ENCODE measurements around the gene GLIS1. TPM values are rescaled to one million over a fixed set of nuclear protein-coding genes. Genes with fewer than 3 reads are reported as not detected.

Gene GLIS1
- polyA plus RNA-seq, 3 donors, result not detected

DNA sequence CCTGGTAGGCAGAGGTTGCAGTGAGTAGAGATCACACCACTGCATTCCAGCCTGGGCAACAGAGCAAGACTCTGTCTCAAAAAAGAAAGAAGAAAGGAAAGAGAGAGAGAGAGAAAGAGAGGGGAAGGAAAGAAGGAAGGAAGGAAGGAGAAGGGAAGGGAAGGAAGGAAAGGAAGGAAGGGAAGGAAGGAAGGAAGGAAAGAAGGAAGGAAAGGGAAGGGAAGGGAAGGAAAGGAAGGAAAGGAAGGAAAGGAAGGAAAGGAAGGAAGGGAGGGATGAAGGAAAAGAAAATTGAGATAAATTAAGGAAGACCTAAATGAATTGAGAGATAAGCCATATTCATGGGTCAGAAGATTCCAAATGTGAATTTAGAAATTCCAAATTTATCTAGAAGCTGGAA lies 92.2 kb downstream of the GLIS1 start:
- no peak overlapping the region for H3K27ac Mint-ChIP-seq
- H4K20me1 ChIP-seq (ENCODE audit: insufficient read depth, low read length), result no peaks in the 10 kb centered on the region
- H3K27me3 Mint-ChIP-seq (ENCODE audit: low read depth in 3 of 3), result peaks cover 0 to 4% (median 1%) of the 10 kb centered on the region in 3 donors
- H3K9me3 ChIP-seq (replicated peaks in 1 of 2; ENCODE audit: control insufficient read depth in 1 of 2, insufficient read depth in 1 of 2, low read length in 2 of 2), result no peaks in the 10 kb centered on the region
- no peak overlapping the region for H3K4me2 ChIP-seq (replicated peaks; ENCODE audit: extremely low read depth, low read length, poor library complexity, severe bottlenecking)
- peaks cover 0 to 2% (median 0%) of the 10 kb centered on the region in 7 donors for H3K9me3 Mint-ChIP-seq
- H3K4me3 Mint-ChIP-seq, result no peak overlapping the region
- DNase-seq, result no peak
- no peak overlapping the region for H2AFZ ChIP-seq (ENCODE audit: insufficient read depth, low read depth, low read length, poor library complexity, severe bottlenecking)
- H3K27me3 ChIP-seq (ENCODE audit: control insufficient read depth in 2 of 2, insufficient read depth in 2 of 2, low read length in 2 of 2), result no peaks in the 10 kb centered on the region
- no peaks in the 10 kb centered on the region for H3K36me3 Mint-ChIP-seq
- no peak overlapping the region for H3K9ac ChIP-seq (ENCODE audit: insufficient read depth, low read length, poor library complexity, severe bottlenecking)
- H3K27ac ChIP-seq (ENCODE audit: low read depth in 1 of 2, low read length in 2 of 2), result no peak overlapping the region
- no peaks in the 10 kb centered on the region for H3K36me3 ChIP-seq (replicated peaks in 1 of 2; ENCODE audit: control insufficient read depth in 1 of 2, insufficient read depth in 2 of 2, low read length in 2 of 2)
- no peaks in the 10 kb centered on the region for H3K4me1 ChIP-seq (ENCODE audit: control insufficient read depth in 1 of 2, insufficient read depth in 2 of 2, low read length in 2 of 2)
- TF ChIP-seq, protein P1, sequence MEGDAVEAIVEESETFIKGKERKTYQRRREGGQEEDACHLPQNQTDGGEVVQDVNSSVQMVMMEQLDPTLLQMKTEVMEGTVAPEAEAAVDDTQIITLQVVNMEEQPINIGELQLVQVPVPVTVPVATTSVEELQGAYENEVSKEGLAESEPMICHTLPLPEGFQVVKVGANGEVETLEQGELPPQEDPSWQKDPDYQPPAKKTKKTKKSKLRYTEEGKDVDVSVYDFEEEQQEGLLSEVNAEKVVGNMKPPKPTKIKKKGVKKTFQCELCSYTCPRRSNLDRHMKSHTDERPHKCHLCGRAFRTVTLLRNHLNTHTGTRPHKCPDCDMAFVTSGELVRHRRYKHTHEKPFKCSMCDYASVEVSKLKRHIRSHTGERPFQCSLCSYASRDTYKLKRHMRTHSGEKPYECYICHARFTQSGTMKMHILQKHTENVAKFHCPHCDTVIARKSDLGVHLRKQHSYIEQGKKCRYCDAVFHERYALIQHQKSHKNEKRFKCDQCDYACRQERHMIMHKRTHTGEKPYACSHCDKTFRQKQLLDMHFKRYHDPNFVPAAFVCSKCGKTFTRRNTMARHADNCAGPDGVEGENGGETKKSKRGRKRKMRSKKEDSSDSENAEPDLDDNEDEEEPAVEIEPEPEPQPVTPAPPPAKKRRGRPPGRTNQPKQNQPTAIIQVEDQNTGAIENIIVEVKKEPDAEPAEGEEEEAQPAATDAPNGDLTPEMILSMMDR (IDR thresholded peaks at IDR 0.05), result no peak
- H3K4me1 Mint-ChIP-seq, result no peaks in the 10 kb centered on the region
- H3K79me2 ChIP-seq (ENCODE audit: insufficient read depth, low read length), result no peaks in the 10 kb centered on the region
- no peak overlapping the region for H3K4me3 ChIP-seq (replicated peaks in 1 of 3; ENCODE audit: low read depth in 2 of 3, low read length in 3 of 3)
- intact Hi-C loops (cut with micrococcal nuclease), result no loop called here

DNA sequence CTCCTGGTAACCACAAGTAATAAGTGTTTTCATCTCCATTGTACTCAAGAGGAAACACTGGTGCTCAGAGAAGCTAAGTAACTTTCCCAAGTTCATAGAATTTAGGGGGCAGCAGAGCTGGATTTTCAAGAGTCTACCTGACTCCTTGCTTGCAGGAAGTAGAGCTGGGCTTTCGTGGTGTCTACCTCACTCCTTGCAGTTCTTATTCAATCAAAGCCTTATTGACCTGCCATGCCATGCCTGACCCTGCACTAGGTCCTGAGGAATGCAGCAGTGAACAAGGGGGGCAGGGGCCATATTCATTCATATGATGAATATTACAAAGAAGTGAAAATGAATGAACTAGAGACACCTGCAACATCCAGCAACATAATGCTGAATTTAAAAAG lies 93.3 kb downstream of the GLIS1 start:
- H3K27ac ChIP-seq (ENCODE audit: low read depth in 1 of 2, low read length in 2 of 2), result no peak overlapping the region
- WGBS (ENCODE audit: insufficient coverage), result no CpG with 5 or more reads among the region's 1 CpG

More for the DNA sequence above, 93.3 kb downstream of the GLIS1 start:
- Histone ChIP-seq H3K79me2 (ENCODE audit: insufficient read depth, low read length) (no peaks in the 10 kb centered on the region), H3K4me2 (replicated peaks; ENCODE audit: extremely low read depth, low read length, poor library complexity, severe bottlenecking) (no peak overlapping the region), H4K20me1 (ENCODE audit: insufficient read depth, low read length) (no peaks in the 10 kb centered on the region), H3K27me3 (ENCODE audit: control insufficient read depth in 2 of 2, insufficient read depth in 2 of 2, low read length in 2 of 2) (no peaks in the 10 kb centered on the region), H2AFZ (ENCODE audit: insufficient read depth, low read depth, low read length, poor library complexity, severe bottlenecking) (no peak overlapping the region), H3K9me3 (replicated peaks in 1 of 2; ENCODE audit: control insufficient read depth in 1 of 2, insufficient read depth in 1 of 2, low read length in 2 of 2) (no peaks in the 10 kb centered on the region), H3K36me3 (replicated peaks in 1 of 2; ENCODE audit: control insufficient read depth in 1 of 2, insufficient read depth in 2 of 2, low read length in 2 of 2) (no peaks in the 10 kb centered on the region), H3K4me3 (replicated peaks in 1 of 3; ENCODE audit: low read depth in 2 of 3, low read length in 3 of 3) (no peak overlapping the region), H3K9ac (ENCODE audit: insufficient read depth, low read length, poor library complexity, severe bottlenecking) (no peak overlapping the region), H3K4me1 (ENCODE audit: control insufficient read depth in 1 of 2, insufficient read depth in 2 of 2, low read length in 2 of 2) (no peaks in the 10 kb centered on the region)
- H3K27me3 Mint-ChIP-seq (ENCODE audit: low read depth in 3 of 3), result peaks cover 0 to 4% (median 1%) of the 10 kb centered on the region in 3 donors
- no peaks in the 10 kb centered on the region for H3K36me3 Mint-ChIP-seq
- no peaks in the 10 kb centered on the region for H3K4me1 Mint-ChIP-seq
- no peak overlapping the region for H3K27ac Mint-ChIP-seq
- no peak overlapping the region for H3K4me3 Mint-ChIP-seq
- TF ChIP-seq, protein P1 (IDR thresholded peaks at IDR 0.05), result no peak
- DNase-seq, result no peak
- H3K9me3 Mint-ChIP-seq, result peaks cover 0 to 2% (median 0%) of the 10 kb centered on the region in 7 donors
- intact Hi-C loops (cut with micrococcal nuclease), result no loop called here
